HEK293 (cell line): Measurements from ENCODE around the gene SLC51B.

ENCODE experiments used
- CTCF ChIA-PET: fragments of 350-600 bp; formaldehyde crosslinking; extraction: SDS; loops from one replicate; lab custom pipeline; 2021; ENCODE audit warnings: antibody characterized with exemption; lab: Yijun Ruan, JAX
- POLR2A ChIA-PET: fragments of 300-600 bp; formaldehyde crosslinking; extraction: SDS; loops from one replicate; lab custom pipeline; 2020; ENCODE audit warnings: antibody characterized with exemption, inconsistent platforms; lab: Yijun Ruan, JAX
- H3K27ac ChIP-seq: fragments of 200-500 bp; sonication (Bioruptor generic); 2 replicates; pipeline ENCODE4 v1.5.1; 2014; ENCODE audit warnings: low read depth, low read length, control low read depth, inconsistent platforms; ENCODE audit errors: extremely low read depth
- H3K36me3 ChIP-seq, 2 experiments: fragments of 200-500 bp in 1 of 2; sonication (Bioruptor generic) in 1 of 2; 1 replicate in 1 of 2; 2 replicates in 1 of 2; pipeline ENCODE4 v1.5.1; 2014 to 2017; ENCODE audit warnings: inconsistent platforms in 2 of 2, low read length in 2 of 2; ENCODE audit not compliant: control insufficient read depth in 2 of 2, insufficient read depth in 1 of 2
- H3K4me1 ChIP-seq: fragments of 200-500 bp; sonication (Bioruptor generic); 2 replicates; pipeline ENCODE4 v1.5.1; 2014; ENCODE audit warnings: mild to moderate bottlenecking, low read length, inconsistent platforms; ENCODE audit not compliant: control insufficient read depth, insufficient read depth
- H3K4me3 ChIP-seq: 2 replicates; pipeline ENCODE4 v1.5.1; 2011; ENCODE audit warnings: low read depth, mild to moderate bottlenecking, control low read depth, low read length, moderate library complexity
- H3K9me3 ChIP-seq: fragments of 200-500 bp; sonication (Bioruptor generic); 2 replicates; pipeline ENCODE4 v1.5.1; 2014; ENCODE audit warnings: low read depth, low read length, inconsistent platforms; ENCODE audit not compliant: control insufficient read depth, insufficient read depth
- SCRT1 ChIP-seq: fragments of 450-650 bp; formaldehyde crosslinking; IDR thresholded peaks from 2 replicates; pipeline ENCODE4 v1.5.1; 2016; ENCODE audit warnings: missing biosample characterization, missing genetic modification characterization, borderline replicate concordance
- SCRT2 ChIP-seq: fragments of 450-650 bp; formaldehyde crosslinking; IDR thresholded peaks from 2 replicates; pipeline ENCODE4 v1.5.1; 2016; ENCODE audit warnings: missing biosample characterization, missing genetic modification characterization
- ZBTB1 ChIP-seq: fragments of 450-650 bp; formaldehyde crosslinking; IDR thresholded peaks from 2 replicates; pipeline ENCODE4 v1.5.1; 2016; ENCODE audit warnings: missing biosample characterization, missing genetic modification characterization
- ZBTB17 ChIP-seq: fragments of 450-650 bp; formaldehyde crosslinking; IDR thresholded peaks from 2 replicates; pipeline ENCODE4 v1.5.1; 2016; ENCODE audit warnings: missing biosample characterization, missing genetic modification characterization
- ZNF138 ChIP-seq: fragments of 450-650 bp; formaldehyde crosslinking; IDR thresholded peaks from 2 replicates; pipeline ENCODE4 v1.5.1; 2016; ENCODE audit warnings: missing biosample characterization, missing genetic modification characterization, borderline replicate concordance
- ZNF184 ChIP-seq: fragments of 450-650 bp; IDR thresholded peaks from 2 replicates; pipeline ENCODE4 v1.5.1; 2018; ENCODE audit warnings: missing biosample characterization, mild to moderate bottlenecking, missing genetic modification characterization
- ZNF19 ChIP-seq: fragments of 450-650 bp; formaldehyde crosslinking; IDR thresholded peaks from 2 replicates; pipeline ENCODE4; 2016; ENCODE audit warnings: missing biosample characterization, missing genetic modification characterization, low read depth
- ZNF324 ChIP-seq: fragments of 450-650 bp; formaldehyde crosslinking; IDR thresholded peaks from 2 replicates; pipeline ENCODE4 v1.5.1; 2016; ENCODE audit warnings: missing biosample characterization, missing genetic modification characterization
- ZNF335 ChIP-seq: fragments of 450-650 bp; formaldehyde crosslinking; conservative IDR thresholded peaks from 2 replicates; pipeline ENCODE4 v1.5.1; 2016; ENCODE audit warnings: missing biosample characterization, missing genetic modification characterization
- ZNF37A ChIP-seq: fragments of 450-650 bp; IDR thresholded peaks from 2 replicates; pipeline ENCODE4 v1.5.1; 2018; ENCODE audit warnings: missing biosample characterization, missing genetic modification characterization
- ZNF423 ChIP-seq: fragments of 450-650 bp; formaldehyde crosslinking; IDR thresholded peaks from 2 replicates; pipeline ENCODE4 v1.5.1; 2016; ENCODE audit warnings: missing biosample characterization, missing genetic modification characterization
- ZNF488 ChIP-seq: fragments of 450-650 bp; formaldehyde crosslinking; IDR thresholded peaks from 2 replicates; pipeline ENCODE4 v1.5.1; 2016; ENCODE audit warnings: missing biosample characterization, missing genetic modification characterization
- ZNF610 ChIP-seq: fragments of 450-650 bp; formaldehyde crosslinking; IDR thresholded peaks from 2 replicates; pipeline ENCODE4 v1.5.1; 2016; ENCODE audit warnings: missing biosample characterization, missing genetic modification characterization, borderline replicate concordance
- ZNF623 ChIP-seq: fragments of 450-650 bp; formaldehyde crosslinking; IDR thresholded peaks from 2 replicates; pipeline ENCODE4 v1.5.1; 2016; ENCODE audit warnings: missing biosample characterization, missing genetic modification characterization
- ZNF629 ChIP-seq: fragments of 450-650 bp; formaldehyde crosslinking; IDR thresholded peaks from 2 replicates; pipeline ENCODE4 v1.5.1; 2017; ENCODE audit warnings: missing biosample characterization, missing genetic modification characterization
- ZNF654 ChIP-seq: fragments of 450-650 bp; formaldehyde crosslinking; IDR thresholded peaks from 2 replicates; pipeline ENCODE4 v1.5.1; 2016; ENCODE audit warnings: low read depth, missing biosample characterization, missing genetic modification characterization
- ZNF843 ChIP-seq: fragments of 450-650 bp; formaldehyde crosslinking; IDR thresholded peaks from 2 replicates; pipeline ENCODE4 v1.5.1; 2016; ENCODE audit warnings: missing biosample characterization, missing genetic modification characterization
- ZSCAN4 ChIP-seq: fragments of 450-650 bp; formaldehyde crosslinking; IDR thresholded peaks from 2 replicates; pipeline ENCODE4 v1.5.1; 2017; ENCODE audit warnings: missing biosample characterization, missing genetic modification characterization
- TF ChIP-seq, protein P1 (sequence below): fragments of 450-650 bp; formaldehyde crosslinking; IDR thresholded peaks from 2 replicates; pipeline ENCODE4 v1.5.1; 2016; ENCODE audit warnings: missing biosample characterization, missing genetic modification characterization

Gene SLC51B

DNA sequence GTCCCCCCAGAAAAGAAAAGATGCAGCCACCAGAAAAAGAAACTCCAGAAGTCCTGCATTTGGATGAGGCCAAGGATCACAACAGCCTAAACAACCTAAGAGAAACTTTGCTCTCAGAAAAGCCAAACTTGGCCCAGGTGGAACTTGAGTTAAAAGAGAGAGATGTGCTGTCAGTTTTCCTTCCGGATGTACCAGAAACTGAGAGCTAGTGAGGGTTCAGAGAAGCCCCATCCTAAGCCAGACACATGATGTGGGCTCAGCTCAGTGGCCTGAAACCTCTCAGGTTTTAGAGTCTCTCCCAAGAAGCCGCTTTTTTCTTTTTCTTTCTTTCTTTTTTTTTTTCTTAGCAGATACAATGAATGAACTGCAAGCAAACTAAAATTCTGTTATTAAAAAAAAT is 7.8 kb downstream of the SLC51B start (continued):
- TF ChIP-seq ZNF324 (tag by site-specific recombination) = no peak
- TF ChIP-seq ZNF843 = no peak
- no peak for TF ChIP-seq ZNF37A

DNA sequence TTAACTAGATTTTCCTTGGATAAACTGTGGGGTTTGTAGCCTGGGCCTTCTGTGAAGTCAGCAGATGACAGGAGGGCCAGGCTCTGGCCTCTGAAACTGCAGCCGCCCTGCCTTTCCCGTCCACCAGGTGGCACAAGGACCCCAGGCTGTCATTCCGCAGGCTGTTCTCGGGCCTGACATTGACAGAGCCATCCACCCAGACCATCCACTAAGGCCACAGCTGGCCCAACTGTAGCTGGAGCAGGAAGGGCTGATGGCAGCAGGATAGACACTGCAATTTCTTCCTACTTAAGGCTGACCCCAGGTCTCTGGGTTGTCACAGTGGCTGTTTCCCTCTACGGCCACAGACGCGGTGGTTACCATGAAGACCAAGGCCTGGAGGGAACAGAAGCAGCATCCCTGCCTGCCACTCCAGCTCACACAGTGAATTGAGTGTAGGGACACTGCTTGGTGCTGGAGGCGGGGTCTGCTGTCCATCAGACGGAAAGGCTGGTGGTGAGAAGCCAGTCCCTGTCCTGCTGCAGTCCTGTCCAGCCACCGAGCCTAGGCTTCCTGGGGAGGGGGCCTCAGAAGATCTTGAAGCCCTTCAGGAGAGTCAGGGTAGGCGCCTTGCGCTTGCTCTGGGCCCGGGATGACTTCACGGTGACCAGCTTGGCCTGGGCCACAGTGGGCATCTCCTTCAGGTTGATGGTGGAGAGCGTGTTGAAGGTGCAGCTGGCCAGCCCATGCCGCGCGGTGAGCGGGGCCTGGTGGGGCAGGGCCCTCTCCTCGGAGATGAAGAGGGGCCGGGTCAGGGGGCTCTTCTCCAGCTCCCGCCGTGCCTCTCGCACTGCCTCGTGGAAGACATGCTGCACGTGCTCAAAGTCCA is 9.4 kb downstream of the SLC51B start:
- Histone ChIP-seq H3K4me1 (no peaks in the 10 kb centered on the region), H3K9me3 (no peaks in the 10 kb centered on the region), H3K4me3 (no peak overlapping the region), H3K27ac (no peak overlapping the region), H3K36me3 (no peaks in the 10 kb centered on the region)
- POLR2A ChIA-PET = interaction anchor here (0.5 kb wide), 1 partner anchor 228 kb away, joined by 4 read pairs; no protein-coding TSS in a partner anchor
- CTCF ChIA-PET = interaction anchor here (0.6 to 7.4 kb wide), 24 partner anchors 8 to 1997 kb away, joined by 3 to 94 read pairs (median 4); partner anchors contain the start of genes KBTBD13, RASL12, SLC51B and UBAP1L
- TF ChIP-seq ZNF19 (tag by site-specific recombination) = no peak
- TF ChIP-seq ZNF654 (tag by site-specific recombination) = peak; percentile 65
- TF ChIP-seq ZNF423 (tag by site-specific recombination) = no peak
- 0 out of 2 replicates have a peak, but pooled peaks have one; percentile 37 for TF ChIP-seq SCRT1 (tag by site-specific recombination)
- peak; percentile 51; the same call in 1 of the 2 replicates for TF ChIP-seq ZBTB17
- TF ChIP-seq ZNF184 (tag by site-specific recombination) = no peak
- TF ChIP-seq, protein P1, sequence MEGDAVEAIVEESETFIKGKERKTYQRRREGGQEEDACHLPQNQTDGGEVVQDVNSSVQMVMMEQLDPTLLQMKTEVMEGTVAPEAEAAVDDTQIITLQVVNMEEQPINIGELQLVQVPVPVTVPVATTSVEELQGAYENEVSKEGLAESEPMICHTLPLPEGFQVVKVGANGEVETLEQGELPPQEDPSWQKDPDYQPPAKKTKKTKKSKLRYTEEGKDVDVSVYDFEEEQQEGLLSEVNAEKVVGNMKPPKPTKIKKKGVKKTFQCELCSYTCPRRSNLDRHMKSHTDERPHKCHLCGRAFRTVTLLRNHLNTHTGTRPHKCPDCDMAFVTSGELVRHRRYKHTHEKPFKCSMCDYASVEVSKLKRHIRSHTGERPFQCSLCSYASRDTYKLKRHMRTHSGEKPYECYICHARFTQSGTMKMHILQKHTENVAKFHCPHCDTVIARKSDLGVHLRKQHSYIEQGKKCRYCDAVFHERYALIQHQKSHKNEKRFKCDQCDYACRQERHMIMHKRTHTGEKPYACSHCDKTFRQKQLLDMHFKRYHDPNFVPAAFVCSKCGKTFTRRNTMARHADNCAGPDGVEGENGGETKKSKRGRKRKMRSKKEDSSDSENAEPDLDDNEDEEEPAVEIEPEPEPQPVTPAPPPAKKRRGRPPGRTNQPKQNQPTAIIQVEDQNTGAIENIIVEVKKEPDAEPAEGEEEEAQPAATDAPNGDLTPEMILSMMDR (tag by site-specific recombination) = peak; percentile 62; the same call in 1 of the 2 replicates
- peak; percentile 60 for TF ChIP-seq SCRT2 (tag by site-specific recombination)

GRCh38 chr15:65055201-65055870 is 10.1 kb downstream of the SLC51B start:
- no peaks in the 10 kb centered on the region for H3K36me3 ChIP-seq
- TF ChIP-seq ZNF610 (no peak), ZNF138 (tag by site-specific recombination) (no peak), ZNF488 (tag by site-specific recombination) (no peak), ZNF629 (tag by site-specific recombination) (no peak), ZSCAN4 (tag by site-specific recombination) (no peak), ZNF335 (tag by site-specific recombination) (0 out of 2 replicates have a peak, but pooled peaks have one; percentile 15), ZNF623 (tag by site-specific recombination) (no peak), ZBTB1 (tag by site-specific recombination) (no peak)
- H3K4me3 ChIP-seq = no peak overlapping the region
- H3K9me3 ChIP-seq = no peaks in the 10 kb centered on the region
- H3K4me1 ChIP-seq = no peaks in the 10 kb centered on the region
- ChIA-PET CTCF (interaction anchor here (0.5 to 7.4 kb wide), 17 partner anchors 9 to 327 kb away, joined by 3 to 94 read pairs (median 6); partner anchors contain the start of genes SLC51B and UBAP1L), POLR2A (interaction anchor here (0.5 to 0.7 kb wide), 2 partner anchors 27 to 130 kb away, joined by 3 read pairs; partner anchors contain the start of gene CLPX)
- H3K27ac ChIP-seq = no peak overlapping the region
